SU-DHL-6 (cell line): ENCODE data around the gene ZNF823.

Experiments
- EZH2phosphoT487 ChIP-seq: fragments of 200-600 bp; sonication (generic), shearing (Covaris generic); conservative IDR thresholded peaks from 2 replicates; pipeline ENCODE4 v1.6.1; 2018; ENCODE audit warnings: mild to moderate bottlenecking, antibody characterized with exemption, low read length, moderate library complexity, mixed read lengths
- TF ChIP-seq, protein P1 (sequence below): fragments of 200-600 bp; sonication (generic); IDR thresholded peaks from one replicate; pipeline ENCODE4 v1.5.1; 2017; ENCODE audit warnings: antibody characterized with exemption, mild to moderate bottlenecking, low read length, moderate library complexity; ENCODE audit not compliant: insufficient read depth, poor library complexity, severe bottlenecking

DNA sequence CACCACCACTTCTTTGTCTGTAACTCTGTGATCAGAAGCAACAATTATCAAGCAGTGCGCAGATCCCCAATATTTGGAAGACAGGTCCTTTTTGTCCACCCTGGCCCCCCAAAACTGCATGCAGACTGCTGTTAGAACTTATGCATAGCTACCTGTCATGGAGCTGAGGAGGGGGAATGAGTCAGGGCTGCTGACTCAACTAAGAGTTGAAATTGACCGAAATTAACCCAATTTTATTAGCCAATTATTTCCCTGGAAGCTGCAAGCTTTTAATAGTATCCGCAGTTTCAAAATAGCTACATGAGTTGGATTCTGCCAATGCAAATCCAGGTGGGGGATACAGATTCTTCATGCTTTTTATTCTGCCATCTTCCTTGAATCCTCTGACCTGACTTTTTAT lies 45.6 kb upstream of the ZNF823 start:
- no peak for TF ChIP-seq EZH2phosphoT487
- TF ChIP-seq, protein P1, sequence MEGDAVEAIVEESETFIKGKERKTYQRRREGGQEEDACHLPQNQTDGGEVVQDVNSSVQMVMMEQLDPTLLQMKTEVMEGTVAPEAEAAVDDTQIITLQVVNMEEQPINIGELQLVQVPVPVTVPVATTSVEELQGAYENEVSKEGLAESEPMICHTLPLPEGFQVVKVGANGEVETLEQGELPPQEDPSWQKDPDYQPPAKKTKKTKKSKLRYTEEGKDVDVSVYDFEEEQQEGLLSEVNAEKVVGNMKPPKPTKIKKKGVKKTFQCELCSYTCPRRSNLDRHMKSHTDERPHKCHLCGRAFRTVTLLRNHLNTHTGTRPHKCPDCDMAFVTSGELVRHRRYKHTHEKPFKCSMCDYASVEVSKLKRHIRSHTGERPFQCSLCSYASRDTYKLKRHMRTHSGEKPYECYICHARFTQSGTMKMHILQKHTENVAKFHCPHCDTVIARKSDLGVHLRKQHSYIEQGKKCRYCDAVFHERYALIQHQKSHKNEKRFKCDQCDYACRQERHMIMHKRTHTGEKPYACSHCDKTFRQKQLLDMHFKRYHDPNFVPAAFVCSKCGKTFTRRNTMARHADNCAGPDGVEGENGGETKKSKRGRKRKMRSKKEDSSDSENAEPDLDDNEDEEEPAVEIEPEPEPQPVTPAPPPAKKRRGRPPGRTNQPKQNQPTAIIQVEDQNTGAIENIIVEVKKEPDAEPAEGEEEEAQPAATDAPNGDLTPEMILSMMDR, result no peak
